Measurements from ENCODE around the gene LYL1.
A peak's percentile ranks its signal among the peaks of the same experiment; 100 is the strongest.

The LYL1 gene

DNA sequence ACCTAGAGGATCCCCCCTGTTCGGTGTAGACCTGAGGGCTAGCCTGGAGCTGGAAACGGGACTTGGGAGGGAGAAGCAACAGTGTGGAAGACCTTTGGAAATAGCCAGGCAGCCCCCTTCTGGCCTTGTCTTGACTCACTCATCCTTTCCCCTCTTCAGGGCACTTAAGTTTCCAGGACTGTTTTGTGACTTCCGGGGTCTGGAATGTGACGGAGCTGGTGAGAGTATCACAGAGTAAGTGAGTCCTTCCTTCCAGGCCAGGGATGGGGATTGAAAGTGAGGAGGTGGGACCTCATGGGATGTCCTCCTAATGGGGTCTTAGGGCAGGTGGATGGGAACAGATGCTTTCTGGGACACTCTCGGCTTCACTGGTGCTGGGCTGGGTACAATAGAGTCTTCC lies 29.4 kb downstream of the LYL1 start:
- DNase-seq (ENCODE audit: low read depth, low spot score), result no peak

DNA sequence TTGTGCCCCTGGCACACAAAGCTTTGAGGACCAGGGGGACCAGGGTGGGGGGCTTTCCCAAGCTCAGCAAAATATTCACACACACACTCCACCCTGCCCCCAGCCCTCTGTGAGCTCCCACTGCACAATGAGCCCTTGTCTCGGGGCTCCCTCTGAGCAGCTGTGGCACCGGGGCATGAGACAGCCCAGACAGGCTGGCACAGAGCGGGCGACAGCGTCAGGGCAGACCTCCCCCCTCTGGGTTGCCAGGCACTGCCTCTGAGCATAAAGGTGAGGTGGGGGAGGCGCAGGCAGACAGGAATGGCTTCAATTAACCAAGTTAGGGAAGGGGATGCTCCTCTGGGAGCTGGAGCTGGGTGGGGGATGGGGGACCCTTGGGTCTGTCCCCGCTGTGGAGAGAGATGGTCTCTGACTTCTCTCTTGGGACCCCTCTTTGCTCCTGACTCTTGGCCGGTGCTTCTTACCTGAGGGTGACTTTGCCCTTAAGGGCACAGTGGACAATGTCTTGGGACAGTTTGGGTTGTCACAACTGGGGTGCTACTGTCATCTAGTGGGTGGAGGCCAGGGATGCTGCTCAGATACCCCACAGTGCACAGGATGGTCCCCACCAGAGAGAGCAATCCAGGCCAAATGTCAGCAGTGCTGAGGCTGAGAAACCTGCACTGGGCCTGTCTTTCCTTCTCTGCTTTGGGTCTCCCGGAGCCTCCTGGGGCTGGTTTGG lies 30.3 kb downstream of the LYL1 start:
- no peak for DNase-seq (ENCODE audit: low read depth, low spot score)

DNA sequence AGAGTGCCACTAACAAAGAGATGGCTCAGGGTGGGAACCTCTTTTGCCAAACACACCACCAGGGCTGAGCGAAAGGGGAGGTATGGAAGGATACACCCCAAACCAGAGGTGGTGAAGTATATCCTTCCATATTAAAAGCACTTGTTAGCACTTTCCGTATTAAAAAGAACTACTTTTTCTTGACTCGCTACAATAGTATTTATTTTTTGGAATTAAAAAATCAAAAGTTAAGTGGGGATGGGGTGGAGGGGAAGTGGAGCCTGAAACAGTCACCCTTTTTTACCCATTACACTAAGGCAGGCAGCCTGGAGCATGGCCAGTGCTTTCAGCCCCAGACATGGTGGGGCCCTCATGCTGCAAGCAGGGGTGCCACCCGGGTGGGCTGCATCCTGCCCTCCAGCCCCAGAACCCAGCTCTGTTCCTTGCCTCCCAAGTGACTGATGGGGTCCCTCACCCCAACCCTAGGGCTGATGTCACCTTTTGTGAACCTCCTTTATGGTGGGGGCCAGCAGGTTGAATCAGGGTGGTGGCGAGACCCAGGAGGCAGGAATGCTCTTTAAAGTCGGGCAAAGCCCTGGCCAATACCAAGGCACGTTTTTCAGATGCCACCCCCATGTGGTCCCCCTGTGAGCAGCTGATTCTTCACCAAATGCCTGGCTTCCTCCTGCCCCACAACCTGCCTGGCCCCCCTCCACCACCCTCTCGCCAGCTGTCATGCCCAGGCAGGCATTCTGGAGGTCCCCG lies 31.0 kb downstream of the LYL1 start:
- no peak for DNase-seq (ENCODE audit: low read depth, low spot score)

DNA sequence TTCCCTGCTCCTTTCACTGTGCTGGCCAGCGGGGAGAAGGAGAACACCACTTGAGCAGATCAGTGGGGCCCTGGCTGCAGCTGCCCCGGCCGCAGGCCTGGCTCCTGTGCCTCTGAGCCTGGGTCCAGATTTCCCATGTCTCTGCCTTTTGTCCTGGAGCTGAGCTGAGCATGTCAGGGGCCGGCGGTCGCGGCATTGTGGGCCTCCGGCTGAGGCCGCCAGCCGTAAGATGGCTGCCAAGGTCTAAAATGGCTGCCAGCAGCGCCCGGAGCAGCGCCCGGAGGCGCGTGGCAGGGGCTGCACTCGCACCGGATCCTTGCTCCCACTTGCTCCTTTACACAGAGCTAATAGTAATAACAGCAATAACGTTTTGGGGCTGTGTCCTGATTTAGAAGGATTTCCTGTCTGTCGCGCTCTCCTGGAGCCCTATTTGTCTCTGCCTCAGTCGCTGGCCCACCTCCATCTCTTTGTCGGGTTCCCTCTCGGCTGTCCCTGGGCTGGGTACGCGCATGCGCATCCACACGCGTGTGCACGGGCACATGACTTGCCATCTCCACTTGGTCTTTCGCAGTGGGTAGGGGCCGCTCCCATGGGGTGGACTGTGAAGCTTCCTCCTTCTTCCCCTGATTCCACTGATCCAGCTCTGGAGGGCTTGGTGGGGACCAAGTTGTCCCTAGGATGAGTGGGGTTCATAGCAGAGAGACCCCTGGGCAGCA lies 32.1 kb downstream of the LYL1 start:
- DNase-seq (ENCODE audit: low read depth, low spot score), result no peak

- no peak for DNase-seq (ENCODE audit: low read depth, low spot score)
These were observed 33.0 kb downstream of the LYL1 start for GRCh38 chr19:13069415-13070359.

- DNase-seq (ENCODE audit: low read depth, low spot score), result no peak
These were observed 34.4 kb downstream of the LYL1 start for GRCh38 chr19:13068085-13068846.

- no peak for DNase-seq (ENCODE audit: low read depth, low spot score)
These were observed 35.5 kb downstream of the LYL1 start for GRCh38 chr19:13066933-13067807.

GRCh38 chr19:13066226-13066625 lies 36.4 kb downstream of the LYL1 start:
- DNase-seq (ENCODE audit: low read depth, low spot score), result no peak

DNA sequence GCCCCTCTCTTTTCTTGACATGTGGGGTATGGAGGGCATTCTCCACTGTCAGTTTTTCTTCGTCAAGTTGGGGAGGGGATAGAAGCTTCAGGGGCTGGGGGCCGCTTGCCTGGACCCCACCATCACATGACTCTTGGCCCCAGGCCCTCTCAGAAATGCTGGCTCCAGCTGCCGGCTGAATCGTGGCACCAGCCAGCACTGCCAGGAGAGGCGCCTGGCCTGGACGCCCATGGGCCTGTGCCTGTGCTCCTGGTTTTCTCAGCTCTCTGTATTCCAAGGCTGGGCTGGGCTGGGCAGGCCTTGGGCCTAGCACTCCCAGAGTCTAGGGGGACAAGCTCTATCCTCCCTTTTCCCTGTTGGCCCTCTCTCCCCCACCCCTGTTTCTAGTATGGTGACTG lies 38.6 kb downstream of the LYL1 start:
- no peak for DNase-seq (ENCODE audit: low read depth, low spot score)

DNA sequence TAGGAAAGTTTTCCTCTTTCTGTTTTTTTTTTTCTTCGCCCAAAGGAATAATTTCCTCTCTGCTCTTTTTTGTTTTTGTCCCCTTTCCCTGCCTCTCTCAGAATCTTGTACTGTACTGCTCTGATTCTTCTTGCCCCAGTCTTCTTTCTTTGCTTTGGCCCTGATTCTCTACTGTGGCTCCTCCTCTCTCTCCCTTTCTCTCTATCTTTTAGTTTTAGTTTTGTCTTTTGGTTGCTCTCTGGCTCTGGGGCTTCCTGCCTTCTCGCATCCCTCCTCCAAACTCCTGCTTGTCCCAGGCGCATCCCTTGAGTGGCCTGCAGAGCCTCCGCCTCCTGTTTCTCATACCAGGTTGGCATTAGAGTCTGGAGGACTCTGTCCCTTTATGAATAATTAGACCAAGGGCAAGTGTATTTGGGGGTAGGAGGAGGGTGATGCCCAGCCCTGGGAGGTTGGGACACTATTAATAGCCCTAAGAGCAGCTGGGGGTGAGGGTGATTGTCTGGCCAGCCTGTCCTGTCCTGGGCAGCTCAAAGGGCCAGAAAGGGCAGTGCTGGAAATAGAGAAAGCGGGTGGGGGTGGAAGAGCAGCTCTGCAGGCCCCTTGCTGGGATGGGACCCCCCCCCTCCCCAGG lies 39.1 kb downstream of the LYL1 start:
- no peak for DNase-seq (ENCODE audit: low read depth, low spot score)

DNA sequence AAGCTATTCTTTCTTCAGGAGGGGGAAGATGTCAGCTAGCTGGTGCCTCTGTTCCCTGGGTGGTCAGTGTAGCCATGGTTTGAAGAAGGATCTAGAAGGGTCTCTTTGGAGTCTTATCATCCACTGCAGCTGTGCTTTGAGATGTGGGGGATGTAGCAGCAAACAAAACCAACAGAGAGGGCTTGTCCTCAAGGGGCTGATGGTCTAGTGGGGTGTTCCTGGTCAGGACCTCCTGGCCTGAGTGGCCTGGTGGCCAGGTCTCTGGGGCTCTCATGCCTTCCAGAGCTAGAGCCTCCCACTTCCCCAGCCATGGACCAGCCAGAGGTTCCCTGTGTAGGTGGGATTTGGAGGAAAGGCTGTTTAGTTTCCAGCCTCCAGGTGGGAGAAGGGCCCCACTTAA lies 40.3 kb downstream of the LYL1 start:
- DNase-seq (ENCODE audit: low read depth, low spot score), result no peak

DNA sequence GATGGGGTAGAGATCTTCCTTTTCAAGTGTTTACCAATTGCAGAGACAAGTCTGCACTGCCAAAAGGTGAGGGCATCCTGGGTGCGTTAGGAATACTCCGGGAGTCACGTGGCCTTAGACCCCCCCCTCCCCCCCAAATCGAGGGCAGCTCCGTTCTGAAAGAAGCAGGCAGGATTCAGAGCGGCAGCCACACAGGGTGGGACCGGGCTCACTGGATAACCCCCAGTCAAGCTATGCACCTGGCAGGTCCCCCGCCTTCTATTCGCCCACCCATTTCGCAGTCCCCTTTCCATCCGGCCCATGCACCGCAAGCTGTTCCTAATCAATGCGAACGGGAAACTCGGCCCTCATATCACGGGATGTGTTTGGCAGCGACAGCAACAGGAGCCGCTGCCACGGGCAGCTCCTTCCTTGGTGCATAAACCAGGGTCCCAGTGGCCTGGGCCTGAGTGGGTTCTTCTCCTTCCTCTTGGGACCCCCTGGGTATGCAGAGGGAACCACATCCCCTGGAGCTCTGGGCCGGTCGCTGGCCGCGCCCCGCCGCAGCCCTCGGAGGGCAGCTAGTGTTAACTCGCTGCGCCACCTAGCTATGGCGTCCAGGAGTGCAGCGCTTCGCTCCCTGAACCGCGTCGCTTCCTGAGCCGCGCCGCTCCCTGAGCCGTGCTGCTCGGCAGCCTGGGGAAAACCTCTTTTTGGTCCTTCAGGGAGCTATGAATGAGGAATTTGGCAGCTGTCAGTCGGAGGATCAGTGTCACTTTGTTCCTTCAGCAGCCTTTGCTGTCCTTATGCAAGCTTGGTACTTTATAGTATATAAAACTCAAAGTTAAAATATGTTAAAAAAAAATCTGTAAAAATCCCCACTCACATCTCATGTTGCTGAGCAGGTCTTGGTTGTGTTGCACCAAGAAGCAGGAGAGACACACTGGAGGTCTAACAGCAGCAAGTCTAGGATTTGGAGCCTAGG lies 41.4 kb downstream of the LYL1 start:
- peak; percentile 44 for DNase-seq (ENCODE audit: low read depth, low spot score)

DNA sequence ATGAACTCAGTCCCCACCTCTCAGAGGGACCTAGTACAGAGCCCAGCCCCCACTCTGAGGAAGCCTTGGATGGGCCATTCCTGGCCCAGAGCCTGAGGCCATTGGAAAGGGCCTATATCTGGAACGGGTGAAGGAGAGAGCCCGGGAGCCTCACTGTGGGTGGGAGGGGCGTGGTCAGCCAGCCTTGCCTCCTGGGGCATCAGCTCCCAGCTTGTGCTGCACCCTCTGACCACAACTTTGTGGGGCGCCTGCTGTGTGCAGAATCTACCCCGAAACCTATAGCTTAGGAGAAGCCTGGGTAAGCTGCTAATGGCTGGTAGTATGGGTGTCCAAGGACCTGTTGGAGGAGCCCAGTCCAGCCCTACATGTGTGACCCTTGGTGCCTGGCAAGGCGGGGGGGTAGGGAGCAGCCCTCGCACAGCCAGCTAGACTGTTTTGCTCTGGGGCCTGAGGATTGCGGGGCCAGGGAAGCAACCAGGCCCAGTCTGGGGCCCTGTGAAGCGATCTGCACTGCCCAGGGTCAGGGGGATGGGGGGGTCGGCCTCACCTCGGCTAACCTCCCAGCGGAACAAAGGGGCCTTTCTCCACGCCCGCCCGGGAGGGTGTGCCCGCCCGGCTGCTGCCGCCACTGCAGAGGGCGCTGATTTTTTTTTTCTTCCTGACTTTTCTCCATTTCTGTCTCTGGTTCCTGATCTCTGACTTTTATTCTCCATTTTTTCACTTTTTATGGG lies 42.3 kb downstream of the LYL1 start:
- DNase-seq (ENCODE audit: low read depth, low spot score), result no peak

GRCh38 chr19:13058951-13059660 lies 43.6 kb downstream of the LYL1 start:
- no peak for DNase-seq (ENCODE audit: low read depth, low spot score)

DNA sequence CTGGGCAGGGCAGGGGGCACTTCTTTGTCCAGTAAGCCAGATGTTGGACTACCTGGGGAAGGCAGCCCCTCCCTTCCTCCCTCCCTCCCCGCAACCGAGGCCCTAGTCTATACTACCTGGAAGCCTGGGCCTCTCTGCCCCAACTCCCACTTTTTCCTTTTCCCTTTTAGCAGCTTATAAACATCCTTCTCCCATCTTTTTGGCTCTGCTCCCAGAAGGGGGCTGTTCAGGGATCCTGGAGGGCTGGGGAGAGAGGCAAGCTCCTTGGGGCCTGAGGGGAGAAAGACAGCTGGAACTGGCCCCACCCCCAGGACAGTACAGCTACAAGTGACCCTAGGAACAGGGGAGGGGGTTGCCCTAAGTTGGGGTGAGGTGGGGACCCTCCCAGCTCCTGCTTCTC lies 44.9 kb downstream of the LYL1 start:
- no peak for DNase-seq (ENCODE audit: low read depth, low spot score)

DNA sequence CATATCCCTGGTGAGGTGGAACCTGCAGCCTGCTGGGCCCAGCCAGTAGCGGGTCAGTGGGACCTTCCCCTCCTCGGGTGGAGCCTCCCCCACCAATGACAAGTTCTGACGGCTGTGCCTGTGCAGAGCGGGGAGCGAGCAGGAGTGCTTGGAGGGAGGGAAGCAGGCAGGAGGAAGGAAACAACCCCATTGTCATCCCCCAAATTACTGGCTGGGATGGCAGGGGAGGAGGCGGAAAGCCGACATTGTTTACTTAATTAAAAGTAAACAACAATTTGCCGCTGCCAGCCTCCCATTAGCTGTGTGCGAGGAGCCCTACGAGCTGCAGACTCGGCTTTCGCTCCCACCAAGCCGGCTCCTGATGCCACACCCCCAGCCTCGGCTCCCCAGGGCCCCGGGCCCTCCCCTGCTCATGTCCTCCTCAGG lies 45.5 kb downstream of the LYL1 start:
- no peak for DNase-seq (ENCODE audit: low read depth, low spot score)

Measured in activated naive CD8-positive, alpha-beta T cell treated with anti-CD3 and anti-CD28 coated beads, Interleukin-2, amount 50 U/mL, for 16 hours (primary cell).